Skeletal muscle satellite cell (primary cell): ENCODE results near the gene HOTAIR.
A peak's percentile ranks its signal among the peaks of the same experiment; 100 is the strongest.

Source experiments
- H3K27me3 ChIP-seq: 2 replicates; pipeline ENCODE4 v1.7.0; 2013; ENCODE audit warnings: low read length; ENCODE audit not compliant: control insufficient read depth, insufficient read depth
- H3K36me3 ChIP-seq: 2 replicates; pipeline ENCODE4 v1.7.0; 2013; ENCODE audit warnings: mild to moderate bottlenecking, control low read depth, low read length; ENCODE audit not compliant: insufficient read depth
- H3K4me1 ChIP-seq: 2 replicates; pipeline ENCODE4 v1.7.0; 2013; ENCODE audit warnings: low read length; ENCODE audit not compliant: control insufficient read depth, insufficient read depth
- H3K4me2 ChIP-seq: 2 replicates; pipeline ENCODE4 v1.7.0; 2013; ENCODE audit warnings: mild to moderate bottlenecking, low read length
- H3K4me3 ChIP-seq: 2 replicates; pipeline ENCODE4 v1.7.0; 2013; ENCODE audit warnings: low read length
- H3K9ac ChIP-seq: 2 replicates; pipeline ENCODE4 v1.7.0; 2013; ENCODE audit warnings: mild to moderate bottlenecking, low read depth, low read length, moderate library complexity
- H3K9me3 ChIP-seq: replicated peaks from 2 replicates; pipeline ENCODE4 v1.7.0; 2013; ENCODE audit warnings: mild to moderate bottlenecking, control low read depth, low read length

The HOTAIR gene

GRCh38 chr12:54017027-54017788 is 42.5 kb upstream of the HOTAIR start:
- H3K27me3 ChIP-seq, result no peaks in the 10 kb centered on the region

GRCh38 chr12:54016478-54016964 is 41.8 kb upstream of the HOTAIR start:
- Histone ChIP-seq H3K27me3 (no peaks in the 10 kb centered on the region), H3K4me2 (peak overlapping the region; percentile 94), H3K36me3 (peaks cover 1% of the 10 kb centered on the region), H3K9me3 (no peaks in the 10 kb centered on the region), H3K4me1 (peaks cover 63% of the 10 kb centered on the region), H3K9ac (peak overlapping the region; percentile 96), H3K4me3 (peak overlapping the region; percentile 86)

More at GRCh38 chr12:54017027-54017788, 42.5 kb upstream of the HOTAIR start:
- Histone ChIP-seq H3K9me3 (no peaks in the 10 kb centered on the region), H3K36me3 (no peaks in the 10 kb centered on the region), H3K4me3 (peak overlapping the region; percentile 86), H3K4me1 (peaks cover 63% of the 10 kb centered on the region), H3K4me2 (peak overlapping the region; percentile 94), H3K9ac (peak overlapping the region; percentile 96)

- Histone ChIP-seq H3K27me3 (no peaks in the 10 kb centered on the region), H3K4me2 (peak overlapping the region; percentile 94), H3K9ac (peak overlapping the region; percentile 88)
Measured at GRCh38 chr12:54016051-54016450, 41.3 kb upstream of the HOTAIR start.

GRCh38 chr12:54015018-54015931 is 40.5 kb upstream of the HOTAIR start:
- Histone ChIP-seq H3K9me3 (no peaks in the 10 kb centered on the region), H3K4me2 (peak overlapping the region; percentile 94), H3K27me3 (no peaks in the 10 kb centered on the region), H3K4me3 (peak overlapping the region; percentile 68), H3K36me3 (peaks cover 2% of the 10 kb centered on the region), H3K9ac (peak overlapping the region; percentile 88), H3K4me1 (peaks cover 53% of the 10 kb centered on the region)

More at GRCh38 chr12:54016051-54016450, 41.3 kb upstream of the HOTAIR start:
- Histone ChIP-seq H3K4me1 (peaks cover 61% of the 10 kb centered on the region), H3K9me3 (no peaks in the 10 kb centered on the region), H3K36me3 (peaks cover 2% of the 10 kb centered on the region), H3K4me3 (peak overlapping the region; percentile 62)

- Histone ChIP-seq H3K9me3 (no peaks in the 10 kb centered on the region), H3K4me2 (peak overlapping the region; percentile 88), H3K9ac (peak overlapping the region; percentile 88), H3K27me3 (no peaks in the 10 kb centered on the region), H3K4me1 (peaks cover 52% of the 10 kb centered on the region), H3K4me3 (peak overlapping the region; percentile 68), H3K36me3 (peaks cover 2% of the 10 kb centered on the region)
Measured at GRCh38 chr12:54014377-54015017, 39.7 kb upstream of the HOTAIR start.

GRCh38 chr12:54012631-54013409 is 38.1 kb upstream of the HOTAIR start:
- Histone ChIP-seq H3K4me1 (peaks cover 61% of the 10 kb centered on the region), H3K4me2 (peak overlapping the region; percentile 88), H3K27me3 (no peaks in the 10 kb centered on the region), H3K4me3 (peak overlapping the region; percentile 68), H3K9me3 (no peaks in the 10 kb centered on the region), H3K36me3 (peaks cover 2% of the 10 kb centered on the region), H3K9ac (peak overlapping the region; percentile 88)

- Histone ChIP-seq H3K4me2 (peak overlapping the region; percentile 96), H3K4me3 (peak overlapping the region; percentile 87), H3K9me3 (no peaks in the 10 kb centered on the region), H3K4me1 (peaks cover 70% of the 10 kb centered on the region), H3K36me3 (peaks cover 2% of the 10 kb centered on the region), H3K9ac (peak overlapping the region; percentile 91), H3K27me3 (no peaks in the 10 kb centered on the region)
Measured at GRCh38 chr12:54011665-54012532, 37.1 kb upstream of the HOTAIR start.

GRCh38 chr12:54010972-54011664 is 36.4 kb upstream of the HOTAIR start:
- peaks cover 2% of the 10 kb centered on the region for H3K36me3 ChIP-seq
- H3K9ac ChIP-seq, result peak overlapping the region; percentile 91
- no peaks in the 10 kb centered on the region for H3K27me3 ChIP-seq
- peaks cover 77% of the 10 kb centered on the region for H3K4me1 ChIP-seq
- H3K4me2 ChIP-seq, result peak overlapping the region; percentile 96
- H3K4me3 ChIP-seq, result peak overlapping the region; percentile 87
- no peaks in the 10 kb centered on the region for H3K9me3 ChIP-seq

GRCh38 chr12:54010053-54010971 is 35.6 kb upstream of the HOTAIR start:
- peak overlapping the region; percentile 96 for H3K4me2 ChIP-seq
- no peaks in the 10 kb centered on the region for H3K27me3 ChIP-seq
- H3K9me3 ChIP-seq, result no peaks in the 10 kb centered on the region
- H3K4me3 ChIP-seq, result peak overlapping the region; percentile 87
- peaks cover 4% of the 10 kb centered on the region for H3K36me3 ChIP-seq
- peak overlapping the region; percentile 91 for H3K9ac ChIP-seq
- H3K4me1 ChIP-seq, result peaks cover 75% of the 10 kb centered on the region
